Subcutaneous abdominal adipose tissue (tissue), 5 donors: Measurements from ENCODE around the gene THRB.

Experiments used
- H3K27ac ChIP-seq: one replicate; pipeline ENCODE4 v1.7.0; 2013; ENCODE audit warnings: low read depth, mild to moderate bottlenecking, inconsistent platforms, low read length, moderate library complexity
- H3K27me3 ChIP-seq, 5 donors: one replicate each; pipeline ENCODE4 v1.7.0; 2013; ENCODE audit warnings: low read length in 5 of 5, inconsistent platforms in 1 of 5; ENCODE audit not compliant: control insufficient read depth in 5 of 5, insufficient read depth in 4 of 5
- H3K36me3 ChIP-seq, 5 donors: one replicate each; pipeline ENCODE4 v1.7.0; 2013; ENCODE audit warnings: low read length in 5 of 5; ENCODE audit not compliant: control insufficient read depth in 5 of 5, insufficient read depth in 5 of 5
- H3K4me1 ChIP-seq, 5 donors: one replicate each; pipeline ENCODE4 v1.7.0; 2013; ENCODE audit warnings: low read length in 5 of 5, mild to moderate bottlenecking in 3 of 5, moderate library complexity in 1 of 5; ENCODE audit not compliant: control insufficient read depth in 5 of 5, insufficient read depth in 5 of 5
- H3K4me3 ChIP-seq, 5 donors: one replicate each; pipeline ENCODE4 v1.7.0; 2013; ENCODE audit warnings: low read length in 5 of 5, low read depth in 1 of 5
- H3K9ac ChIP-seq, 5 donors: one replicate each; pipeline ENCODE4 v1.7.0; 2013; ENCODE audit warnings: low read length in 5 of 5, mild to moderate bottlenecking in 4 of 5, moderate library complexity in 3 of 5
- H3K9me3 ChIP-seq, 5 donors: one replicate each; pipeline ENCODE4 v1.7.0; 2013; ENCODE audit warnings: low read length in 5 of 5; ENCODE audit not compliant: control insufficient read depth in 5 of 5
- donor health status: healthy.
- donor health status: healthy.
- donor health status: healthy.
- donor health status: healthy.
- donor health status: healthy.

The THRB gene

GRCh38 chr3:24232784-24233183, 261.9 kb downstream of the THRB start:
- Histone ChIP-seq H3K4me3 (no peak overlapping the region), H3K27ac (no peak overlapping the region), H3K27me3 (no peaks in the 10 kb centered on the region), H3K9ac (no peak overlapping the region), H3K36me3 (peaks cover 0 to 11% (median 7%) of the 10 kb centered on the region in 5 donors), H3K4me1 (peaks cover 0 to 4% (median 0%) of the 10 kb centered on the region in 5 donors), H3K9me3 (no peaks in the 10 kb centered on the region)

GRCh38 chr3:24229468-24230221, 265.0 kb downstream of the THRB start:
- no peaks in the 10 kb centered on the region for H3K9me3 ChIP-seq
- no peak overlapping the region for H3K27ac ChIP-seq
- H3K9ac ChIP-seq, result no peak overlapping the region
- no peak overlapping the region for H3K4me3 ChIP-seq
- H3K27me3 ChIP-seq, result no peaks in the 10 kb centered on the region
- peaks cover 5 to 18% (median 13%) of the 10 kb centered on the region in 5 donors for H3K36me3 ChIP-seq
- peaks cover 0 to 9% (median 0%) of the 10 kb centered on the region in 5 donors for H3K4me1 ChIP-seq

GRCh38 chr3:24227635-24228034, 267.0 kb downstream of the THRB start:
- Histone ChIP-seq H3K9ac (no peak overlapping the region), H3K36me3 (peaks cover 5 to 18% (median 14%) of the 10 kb centered on the region in 5 donors), H3K27ac (no peak overlapping the region), H3K27me3 (no peaks in the 10 kb centered on the region), H3K4me3 (no peak overlapping the region), H3K9me3 (no peaks in the 10 kb centered on the region), H3K4me1 (peaks cover 0 to 9% (median 0%) of the 10 kb centered on the region in 5 donors)

- Histone ChIP-seq H3K27ac (no peak overlapping the region), H3K27me3 (no peaks in the 10 kb centered on the region), H3K36me3 (peaks cover 5 to 19% (median 14%) of the 10 kb centered on the region in 5 donors), H3K9me3 (no peaks in the 10 kb centered on the region), H3K4me3 (no peak overlapping the region), H3K4me1 (peaks cover 0 to 9% (median 0%) of the 10 kb centered on the region in 5 donors), H3K9ac (no peak overlapping the region)
Observed at GRCh38 chr3:24226397-24226796, 268.3 kb downstream of the THRB start.

- Histone ChIP-seq H3K36me3 (peaks cover 5 to 19% (median 14%) of the 10 kb centered on the region in 5 donors), H3K4me3 (no peak overlapping the region), H3K4me1 (peaks cover 0 to 14% (median 4%) of the 10 kb centered on the region in 5 donors), H3K27me3 (no peaks in the 10 kb centered on the region), H3K9ac (no peak overlapping the region), H3K9me3 (no peaks in the 10 kb centered on the region), H3K27ac (no peak overlapping the region)
Observed at GRCh38 chr3:24225385-24225950, 269.2 kb downstream of the THRB start.

- no peak overlapping the region for H3K27ac ChIP-seq
Observed at GRCh38 chr3:24224666-24225384, 269.8 kb downstream of the THRB start.

GRCh38 chr3:24222165-24222805, 272.4 kb downstream of the THRB start:
- Histone ChIP-seq H3K4me1 (peaks cover 0 to 16% (median 4%) of the 10 kb centered on the region in 5 donors), H3K27ac (no peak overlapping the region), H3K9me3 (no peaks in the 10 kb centered on the region), H3K9ac (no peak overlapping the region), H3K27me3 (no peaks in the 10 kb centered on the region), H3K4me3 (no peak overlapping the region), H3K36me3 (peaks cover 3 to 10% (median 5%) of the 10 kb centered on the region in 5 donors)

More at GRCh38 chr3:24224666-24225384, 269.8 kb downstream of the THRB start:
- Histone ChIP-seq H3K27me3 (no peaks in the 10 kb centered on the region), H3K9me3 (no peaks in the 10 kb centered on the region), H3K4me1 (peaks cover 0 to 16% (median 4%) of the 10 kb centered on the region in 5 donors), H3K9ac (no peak overlapping the region), H3K36me3 (peaks cover 5 to 19% (median 10%) of the 10 kb centered on the region in 5 donors), H3K4me3 (no peak overlapping the region)

GRCh38 chr3:24220859-24221657, 273.6 kb downstream of the THRB start:
- Histone ChIP-seq H3K9ac (no peak overlapping the region), H3K4me1 (peaks cover 0 to 16% (median 4%) of the 10 kb centered on the region in 5 donors), H3K27ac (peak overlapping the region; percentile 10), H3K36me3 (peaks cover 0 to 6% (median 0%) of the 10 kb centered on the region in 5 donors), H3K27me3 (no peaks in the 10 kb centered on the region), H3K9me3 (no peaks in the 10 kb centered on the region), H3K4me3 (no peak overlapping the region)

GRCh38 chr3:24215502-24215901, 279.1 kb downstream of the THRB start:
- Histone ChIP-seq H3K4me1 (peaks cover 0 to 16% (median 8%) of the 10 kb centered on the region in 5 donors), H3K36me3 (peaks cover 0 to 2% (median 0%) of the 10 kb centered on the region in 5 donors), H3K4me3 (no peak overlapping the region), H3K9ac (no peak overlapping the region), H3K27me3 (no peaks in the 10 kb centered on the region), H3K9me3 (no peaks in the 10 kb centered on the region), H3K27ac (no peak overlapping the region)
